NCI-H510A (cell line): Measurements from ENCODE around the gene SEMA4D.
A peak's percentile ranks its signal among the peaks of the same experiment; 100 is the strongest.

Experiments used
- DNase-seq: peaks from one replicate; lab custom pipeline; 2025; lab: John Stamatoyannopoulos, UW

Gene SEMA4D

DNA sequence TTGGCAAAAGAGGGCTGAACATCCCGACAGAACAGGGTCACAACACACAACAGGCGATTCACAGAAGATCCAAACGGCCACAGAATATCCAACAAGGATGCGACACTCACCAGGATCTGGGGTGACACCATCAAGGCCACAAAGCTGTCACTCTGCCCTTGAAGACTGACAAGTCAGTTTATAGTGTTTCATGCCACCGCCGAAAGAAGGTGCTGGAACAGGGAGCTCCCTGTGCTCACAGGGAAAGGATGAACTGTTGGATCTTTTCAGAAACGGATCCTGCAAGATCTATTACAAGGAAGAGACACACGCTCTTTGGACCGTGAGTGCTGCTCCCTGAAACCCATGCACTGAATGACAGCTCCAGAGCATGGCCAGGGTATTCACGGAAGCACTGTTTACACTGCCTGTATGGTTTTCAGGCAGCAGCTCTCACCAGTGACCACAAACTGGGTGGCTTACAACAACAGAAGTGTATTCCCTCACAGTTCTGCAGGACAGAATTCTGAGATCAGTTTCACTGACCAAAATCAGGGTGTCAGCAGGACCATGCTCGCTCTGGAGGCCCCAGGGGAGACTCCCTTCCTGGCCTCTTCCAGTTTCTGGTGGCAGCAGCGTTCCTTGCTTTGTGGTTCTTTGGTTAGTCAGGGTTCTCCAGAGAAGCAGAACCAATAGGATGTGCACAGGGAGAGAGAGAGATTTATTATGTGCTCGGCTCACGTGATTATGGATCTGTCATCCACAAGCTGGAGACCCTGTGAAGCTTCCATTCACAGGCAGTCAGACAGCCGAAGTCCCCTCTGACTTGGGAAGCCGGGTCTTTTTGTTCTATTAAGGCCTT lies 52.8 kb downstream of the SEMA4D start:
- no peak for DNase-seq

DNA sequence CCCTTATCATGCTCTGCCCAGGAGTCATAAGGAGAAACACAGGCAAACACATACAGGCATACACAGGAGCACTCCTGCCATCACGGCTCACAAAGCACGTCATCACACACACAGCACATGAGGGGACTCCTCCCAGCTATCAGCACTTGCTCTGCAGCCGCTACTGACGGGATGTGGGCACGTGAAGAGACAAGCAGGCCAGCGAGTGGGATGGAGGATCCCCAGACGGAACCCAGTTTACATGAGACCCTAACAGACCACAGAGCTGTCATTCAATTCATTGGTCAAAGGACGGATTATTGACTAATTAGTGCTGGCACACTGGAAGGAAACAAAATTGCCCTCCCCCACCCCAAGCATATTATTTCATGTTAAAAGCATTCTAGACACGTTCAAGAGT lies 53.6 kb downstream of the SEMA4D start:
- no peak for DNase-seq

DNA sequence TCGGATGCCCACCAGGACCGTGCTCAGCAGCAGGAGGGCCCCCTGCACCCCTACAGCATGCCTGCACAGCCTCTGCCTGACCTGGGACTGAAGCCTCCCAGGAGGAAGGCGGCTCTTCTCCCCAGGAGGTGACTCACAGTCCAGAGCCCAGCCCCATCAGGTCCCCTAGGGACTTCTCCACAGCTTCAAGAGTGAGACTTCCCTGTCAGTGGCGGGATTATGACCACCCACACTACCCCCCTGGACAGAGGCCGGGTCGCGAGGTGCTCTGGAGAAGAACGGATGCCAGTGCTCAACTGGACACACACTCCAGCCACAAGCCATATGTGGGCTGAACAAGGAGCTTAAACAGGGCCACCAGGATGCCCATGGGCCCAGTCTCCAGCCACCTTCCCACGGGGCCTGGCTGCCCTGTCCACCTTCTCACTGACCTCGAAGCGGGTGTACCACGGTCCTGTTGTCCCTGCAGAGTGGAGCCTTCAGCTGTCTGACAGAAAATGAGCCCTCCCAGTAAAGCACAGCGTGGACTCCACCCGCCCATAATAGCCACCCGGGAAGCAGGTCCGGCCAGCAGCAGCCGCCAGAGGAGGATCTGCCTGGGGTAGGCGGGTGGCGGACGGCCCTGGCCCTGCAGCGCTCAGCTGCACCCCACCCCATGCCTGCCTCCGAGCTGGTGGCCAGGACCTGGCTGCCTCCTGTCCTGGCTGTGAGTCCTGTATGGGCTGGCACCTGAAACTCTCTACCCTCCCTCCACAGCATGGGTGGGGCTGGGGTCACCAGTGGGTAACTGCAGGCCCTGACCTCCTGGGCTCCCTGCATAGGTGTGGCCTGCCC lies 54.7 kb downstream of the SEMA4D start:
- DNase-seq: no peak

DNA sequence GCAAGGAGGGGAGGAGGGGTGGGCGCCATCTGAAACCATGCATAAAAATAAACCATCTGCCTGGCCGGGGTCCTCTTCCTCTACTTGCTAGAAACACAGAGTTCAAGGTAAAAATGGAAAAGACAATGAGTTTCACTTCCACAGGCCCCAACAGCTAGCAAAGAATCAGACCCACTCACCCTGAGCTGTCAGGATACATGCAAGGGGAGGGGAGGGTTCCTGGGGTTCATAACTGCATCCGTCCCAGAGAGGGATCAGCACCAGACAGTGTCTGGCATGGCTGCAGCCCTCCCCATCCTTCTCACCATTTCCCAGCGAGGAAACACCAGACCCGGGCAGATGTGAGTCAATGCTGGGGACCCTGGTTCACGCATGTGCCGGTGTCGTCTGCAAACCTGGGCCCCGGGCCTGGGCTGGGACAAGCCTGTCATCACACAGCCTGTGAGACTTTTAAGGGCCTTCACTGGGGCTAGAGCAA lies 55.4 kb downstream of the SEMA4D start:
- DNase-seq: no peak

DNA sequence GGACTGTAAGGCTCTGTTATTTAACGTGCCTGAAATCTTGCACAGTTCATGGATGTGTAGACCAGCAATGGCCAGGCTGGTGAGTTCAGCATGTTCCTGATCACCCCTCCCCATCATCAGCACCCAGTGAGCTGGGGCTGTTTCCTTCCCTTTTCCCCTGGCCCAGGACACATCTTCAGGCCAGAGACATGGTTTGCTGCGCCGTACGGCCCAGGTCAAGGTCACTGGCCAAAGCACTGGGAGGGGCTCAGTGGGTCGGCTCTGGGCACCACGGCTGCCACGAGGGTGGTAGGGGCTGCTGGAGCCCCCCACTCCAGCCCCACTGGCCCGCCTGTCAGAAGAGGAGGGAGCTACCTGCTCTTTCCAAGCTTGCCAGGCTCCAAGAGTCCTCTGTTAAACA lies 55.9 kb downstream of the SEMA4D start:
- no peak for DNase-seq

DNA sequence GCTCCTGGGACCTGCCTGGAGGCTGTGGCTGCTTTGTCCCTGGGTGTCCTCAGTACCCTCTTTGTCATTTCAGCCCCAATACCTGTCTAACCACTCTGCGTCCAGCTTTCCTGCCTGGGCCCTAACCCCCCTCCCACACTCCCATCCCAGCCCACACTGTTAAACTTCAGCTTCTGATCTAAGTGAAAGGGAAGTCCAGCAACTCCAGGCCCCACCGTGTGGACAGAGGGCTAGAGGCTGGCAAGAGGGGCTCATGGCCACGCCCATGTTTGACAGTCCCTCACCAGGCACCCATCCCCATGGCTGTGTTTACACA lies 56.3 kb downstream of the SEMA4D start:
- DNase-seq: no peak

DNA sequence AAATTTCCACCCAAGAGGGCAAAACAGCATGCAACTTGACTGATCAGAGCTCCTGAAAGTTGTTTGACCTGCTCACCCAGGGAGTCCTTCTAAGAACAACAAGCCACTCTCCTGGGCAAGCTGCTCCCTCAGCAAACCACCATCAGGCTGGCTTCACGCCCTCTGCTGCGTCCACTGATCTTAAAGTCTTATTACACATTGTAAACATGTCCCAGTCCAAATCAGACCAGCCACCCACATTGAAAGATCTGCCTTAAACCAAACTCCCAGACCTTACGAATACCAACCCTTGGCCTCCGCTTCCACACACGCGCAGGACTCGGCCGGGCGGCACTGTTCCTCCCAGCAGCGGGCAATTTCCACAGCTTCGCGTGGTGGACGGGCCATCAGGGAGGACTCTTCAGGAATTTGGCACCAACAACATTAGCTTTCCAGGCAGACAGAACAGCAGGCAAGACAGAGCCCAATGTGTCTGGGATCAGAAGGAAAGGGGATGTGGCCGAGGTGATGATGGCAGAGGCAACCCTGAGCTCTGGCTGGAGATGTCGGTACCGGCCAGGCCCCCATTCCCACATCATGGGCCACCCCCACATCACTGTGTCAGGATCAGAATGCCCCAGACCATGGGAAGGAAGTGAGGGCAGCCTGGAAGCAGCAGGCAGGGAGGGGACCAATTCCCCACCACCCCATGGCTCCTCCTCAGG lies 56.8 kb downstream of the SEMA4D start:
- DNase-seq: no peak

DNA sequence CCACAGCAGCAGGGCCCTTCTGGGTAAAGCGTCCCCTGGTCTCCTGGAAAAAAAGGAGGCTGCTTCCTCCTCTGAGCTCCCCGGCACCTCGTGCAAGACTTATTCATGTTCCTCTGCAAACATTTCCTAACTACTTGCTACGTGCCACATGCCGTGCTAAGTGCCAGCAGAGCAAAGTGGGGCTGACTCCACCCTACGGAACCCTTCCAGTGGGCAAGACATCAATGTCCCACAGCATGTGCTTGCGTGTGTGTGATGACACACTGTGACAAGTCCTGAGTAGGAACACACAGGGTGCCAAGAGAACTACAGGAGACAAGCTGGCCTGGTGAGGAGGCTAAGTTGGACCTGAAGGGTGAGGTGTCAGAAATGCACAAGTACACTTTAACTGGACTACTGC lies 57.4 kb downstream of the SEMA4D start:
- no peak for DNase-seq

DNA sequence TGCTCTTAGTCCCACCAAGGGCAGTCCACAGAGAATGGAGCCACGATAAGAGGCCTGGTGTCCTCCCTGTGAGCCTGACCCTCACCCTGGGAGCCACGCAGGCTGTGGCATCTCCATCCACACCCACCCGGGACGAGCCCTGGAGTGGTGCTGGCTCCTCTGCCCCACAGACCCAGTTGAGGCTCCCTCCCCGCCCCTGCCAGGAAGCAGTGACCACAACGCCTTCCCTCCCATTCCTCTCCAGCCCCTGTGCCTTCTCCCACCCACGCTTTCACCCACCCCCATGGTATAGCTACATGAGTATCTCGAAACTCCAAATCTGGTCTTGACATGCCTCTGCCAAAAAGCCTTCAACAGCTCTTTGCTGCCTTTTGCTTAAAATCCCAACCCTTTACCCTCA lies 57.9 kb downstream of the SEMA4D start:
- DNase-seq: no peak

DNA sequence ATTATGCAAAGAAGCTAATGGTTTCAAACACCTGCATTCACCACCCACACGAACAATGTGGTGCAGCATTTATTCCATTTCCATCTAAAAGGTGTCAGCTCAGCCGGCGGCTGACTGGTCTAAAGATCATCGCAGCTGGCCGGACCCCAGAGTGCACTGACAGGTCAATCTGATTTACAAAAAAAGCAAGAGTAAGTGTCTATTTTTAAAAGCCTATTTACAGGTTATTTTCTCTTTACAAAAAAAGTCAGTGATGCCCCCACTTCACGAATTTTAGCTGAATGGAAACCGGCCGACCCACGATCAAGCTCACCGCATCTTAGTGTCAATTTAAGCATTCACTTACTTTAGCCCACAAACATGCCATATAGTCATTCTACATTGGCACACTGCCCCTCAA lies 58.3 kb downstream of the SEMA4D start:
- no peak for DNase-seq

DNA sequence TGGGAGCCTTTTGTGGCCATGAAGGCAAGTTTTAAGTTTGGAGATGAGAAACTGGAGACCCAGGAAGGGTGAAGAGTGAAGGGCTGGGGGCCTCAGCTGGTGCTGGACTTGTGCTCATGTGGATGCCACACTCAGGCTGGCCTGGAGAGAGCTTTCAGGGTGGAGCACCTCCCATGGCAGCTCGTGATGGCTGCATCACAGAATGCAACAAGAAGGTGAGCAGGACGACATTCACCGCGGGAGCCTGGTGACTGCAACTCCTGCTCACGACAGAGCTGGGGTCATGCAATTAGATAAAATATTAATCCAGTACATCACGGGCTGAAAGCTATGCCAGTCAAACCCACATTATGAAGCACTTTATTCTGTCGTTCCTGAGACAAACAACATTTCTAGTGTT lies 59.7 kb downstream of the SEMA4D start:
- DNase-seq: no peak

DNA sequence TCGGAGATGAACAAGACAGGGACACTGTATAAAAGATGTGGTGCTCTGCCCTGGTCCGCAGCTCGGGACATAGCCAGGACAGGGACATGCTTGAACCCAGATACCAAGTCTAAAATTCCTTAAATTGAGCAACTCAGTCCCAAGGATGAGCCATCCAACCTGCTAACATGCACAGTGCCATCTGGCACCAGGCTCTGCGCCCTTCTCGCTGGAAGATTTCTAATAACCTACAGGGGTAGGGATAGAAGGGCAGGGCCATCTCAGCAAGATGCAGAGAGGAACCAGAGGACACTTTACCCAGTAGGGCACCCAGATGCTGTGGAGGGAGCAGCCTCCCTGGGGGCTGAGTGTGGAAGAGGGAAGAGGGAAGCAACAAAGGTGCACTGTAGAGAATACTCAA lies 60.1 kb downstream of the SEMA4D start:
- no peak for DNase-seq

DNA sequence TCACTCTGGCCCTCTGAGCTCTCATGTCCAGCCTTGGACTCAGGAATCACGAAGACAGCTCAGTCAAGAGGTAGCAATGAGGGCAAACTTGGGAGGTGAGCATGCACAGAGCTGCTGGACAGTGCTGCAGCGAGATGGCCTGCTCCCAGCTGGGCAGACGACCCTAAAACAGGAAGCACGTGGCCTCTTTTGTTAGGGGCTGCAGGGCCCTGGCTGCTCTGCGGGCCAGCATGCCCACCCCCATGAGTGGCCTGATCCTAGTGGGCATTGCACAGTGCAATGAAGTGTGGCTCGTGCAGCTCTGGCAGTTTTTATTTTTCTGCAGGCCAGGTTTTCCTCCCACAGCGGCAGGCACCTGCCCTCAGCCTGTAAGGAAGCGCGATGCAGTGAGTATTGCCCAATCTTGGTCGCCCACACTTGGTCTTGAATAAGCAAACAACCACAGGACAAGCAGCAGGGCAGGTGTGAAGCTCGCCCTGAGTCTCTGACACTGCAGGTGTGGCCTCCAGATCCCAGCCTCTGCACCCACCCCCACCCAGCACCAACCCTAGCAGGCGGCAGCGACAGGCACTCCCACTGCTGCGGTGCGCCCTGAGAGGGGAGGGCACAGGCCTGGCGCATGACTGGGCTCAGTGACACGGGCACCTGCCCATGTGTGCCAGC lies 60.8 kb downstream of the SEMA4D start:
- DNase-seq: peak; percentile 97

DNA sequence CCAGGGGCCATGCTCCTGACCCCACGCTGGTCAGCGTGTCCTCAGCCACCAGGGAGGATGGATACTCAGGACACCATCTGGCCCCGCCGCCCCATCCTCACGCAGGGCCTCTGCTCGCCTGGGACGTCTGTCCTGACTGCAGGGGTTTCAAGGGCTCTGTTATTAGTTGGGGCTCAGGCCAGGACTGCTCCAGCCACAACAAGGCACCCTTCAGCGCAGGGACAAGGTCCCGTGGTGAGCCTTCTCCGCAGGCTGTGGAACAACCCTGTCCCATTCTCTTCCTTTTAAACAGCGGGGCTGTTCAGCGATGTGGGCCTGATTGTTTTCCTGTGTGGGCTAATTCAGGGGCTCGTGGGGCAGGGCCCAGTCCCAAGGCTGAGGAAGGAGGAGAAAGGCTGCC lies 61.6 kb downstream of the SEMA4D start:
- no peak for DNase-seq

DNA sequence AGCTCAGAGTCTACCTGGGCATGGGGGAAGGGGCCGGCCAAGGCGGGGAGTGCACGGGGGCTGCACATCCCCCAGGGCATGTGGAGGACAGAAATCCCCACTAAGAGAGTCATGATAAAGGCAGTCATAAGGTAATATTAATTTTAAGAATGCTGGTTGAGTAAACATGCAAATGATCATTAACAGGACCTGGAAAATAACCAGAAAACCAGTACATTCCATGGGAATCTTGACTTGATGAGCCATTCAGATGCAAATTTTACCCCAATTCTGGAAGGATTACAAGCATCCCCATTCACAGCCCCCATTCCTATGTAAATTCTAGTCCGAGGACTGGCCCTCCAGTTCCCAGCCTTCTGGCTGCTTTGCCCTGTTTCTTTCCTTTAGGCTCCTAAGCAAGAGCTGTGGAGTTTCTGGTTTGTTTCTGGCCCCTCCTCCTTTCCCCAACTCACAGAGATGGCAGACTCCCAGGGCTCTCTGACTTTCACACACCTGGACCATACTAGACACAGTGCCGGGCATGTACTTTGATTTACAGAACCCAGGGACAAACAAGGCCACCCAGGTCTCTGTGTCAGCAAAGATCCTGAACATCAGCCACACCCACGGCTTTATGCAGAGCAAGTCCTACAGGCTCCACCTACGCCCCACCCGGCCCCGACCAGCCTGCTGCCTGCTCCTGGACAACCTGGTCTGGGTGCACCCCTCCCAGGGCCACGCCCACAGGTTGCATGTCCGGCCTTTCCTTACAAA lies 62.7 kb downstream of the SEMA4D start:
- DNase-seq: peak; percentile 92

DNA sequence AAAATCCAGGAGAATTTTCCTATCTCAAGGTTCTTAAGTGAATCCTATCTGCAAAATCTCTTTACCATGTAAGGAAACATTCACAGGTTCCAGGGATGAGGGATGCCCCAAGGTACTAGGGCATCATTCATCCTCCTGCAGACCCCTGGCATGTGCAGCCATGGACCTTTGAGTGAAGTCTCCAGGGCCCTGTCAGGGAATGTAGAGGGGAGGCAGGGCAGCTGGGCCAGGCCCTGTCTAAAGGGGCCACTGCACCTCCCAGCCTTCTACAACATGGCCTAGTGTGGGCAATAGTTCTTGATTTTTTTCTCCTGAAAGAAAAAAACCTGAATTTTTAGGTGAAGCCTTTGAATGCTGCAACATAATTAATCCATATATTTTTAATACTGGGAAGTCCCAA lies 63.3 kb downstream of the SEMA4D start:
- DNase-seq: no peak

DNA sequence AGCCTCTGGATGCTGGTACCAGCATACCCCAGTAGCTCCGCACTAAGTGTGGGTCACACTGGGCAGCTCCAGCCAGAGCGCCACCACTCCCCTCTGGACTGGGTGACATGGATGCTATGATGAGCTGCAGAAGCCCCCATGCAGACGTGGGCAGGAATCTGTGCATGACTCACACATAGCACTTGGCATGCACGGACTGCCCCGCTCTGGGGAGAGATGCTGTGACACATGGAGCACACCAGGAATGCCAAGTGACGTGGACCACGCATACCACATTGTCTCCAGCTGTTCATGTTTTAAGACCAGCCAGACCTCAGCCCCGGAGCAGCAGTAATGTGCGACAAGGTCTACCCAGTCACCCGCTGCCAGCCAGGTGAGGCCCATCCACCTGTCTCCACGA lies 64.1 kb downstream of the SEMA4D start:
- no peak for DNase-seq

DNA sequence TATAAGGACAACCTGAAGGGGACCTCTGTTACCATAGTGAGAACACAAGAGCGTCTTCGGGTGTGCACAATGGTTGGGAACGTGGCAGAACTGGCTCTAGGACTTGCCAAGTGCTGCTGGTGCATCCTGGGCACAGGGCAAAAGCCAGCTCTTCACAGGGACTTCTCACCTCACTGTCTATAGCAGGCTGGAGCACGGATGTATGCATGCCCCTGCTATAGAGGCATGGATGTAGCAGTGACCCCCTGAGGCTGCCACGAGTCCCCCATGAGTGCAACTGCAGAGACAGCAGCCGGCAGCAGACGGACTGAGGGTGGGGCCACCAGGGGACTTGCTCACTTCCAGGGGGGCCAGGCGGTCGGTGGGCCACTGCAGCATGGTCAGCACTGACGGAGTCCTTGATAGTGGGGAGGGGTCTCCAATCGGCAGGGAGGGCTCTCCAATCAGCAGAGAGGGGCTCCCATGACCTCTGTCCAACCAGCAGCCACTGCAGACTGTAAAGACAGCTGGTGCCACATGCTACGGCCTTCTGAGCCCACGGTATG lies 64.9 kb downstream of the SEMA4D start:
- DNase-seq: no peak

DNA sequence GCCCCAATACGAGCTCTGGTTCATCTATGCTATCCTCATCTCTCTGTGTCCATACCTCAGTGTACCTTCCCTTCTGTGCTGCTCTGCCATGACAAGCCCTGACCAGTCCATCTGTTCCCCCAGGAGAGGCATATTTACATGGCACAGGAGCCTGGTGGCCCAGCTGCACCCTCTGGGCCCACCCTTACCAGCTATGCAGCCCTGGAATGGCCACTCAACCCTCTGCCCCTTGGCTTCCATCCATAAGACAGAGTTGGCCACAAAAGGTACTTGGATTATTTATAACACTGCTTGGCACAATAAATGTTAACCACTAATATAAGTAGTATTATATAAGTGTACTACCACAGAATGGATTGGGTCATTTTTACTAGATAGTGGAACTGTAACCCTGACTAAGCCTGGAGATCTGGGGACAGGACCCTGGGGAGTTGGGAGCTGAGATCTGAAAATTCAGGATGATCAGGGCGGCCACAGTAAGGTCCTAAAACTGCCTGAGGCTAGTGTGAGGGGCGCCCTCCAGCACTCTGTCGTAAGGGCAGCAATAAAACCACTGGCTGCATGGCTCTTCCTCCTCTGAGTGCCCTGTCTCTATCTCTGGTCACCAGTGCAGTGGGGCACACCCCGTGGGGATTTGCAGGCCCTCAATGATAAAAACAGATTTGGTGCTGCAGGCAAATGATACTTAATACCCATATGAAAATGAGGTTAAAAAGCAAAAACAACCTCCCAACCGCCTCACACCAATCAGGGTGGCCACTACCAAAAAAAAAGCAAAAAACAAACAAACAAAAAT lies 65.8 kb downstream of the SEMA4D start:
- no peak for DNase-seq

DNA sequence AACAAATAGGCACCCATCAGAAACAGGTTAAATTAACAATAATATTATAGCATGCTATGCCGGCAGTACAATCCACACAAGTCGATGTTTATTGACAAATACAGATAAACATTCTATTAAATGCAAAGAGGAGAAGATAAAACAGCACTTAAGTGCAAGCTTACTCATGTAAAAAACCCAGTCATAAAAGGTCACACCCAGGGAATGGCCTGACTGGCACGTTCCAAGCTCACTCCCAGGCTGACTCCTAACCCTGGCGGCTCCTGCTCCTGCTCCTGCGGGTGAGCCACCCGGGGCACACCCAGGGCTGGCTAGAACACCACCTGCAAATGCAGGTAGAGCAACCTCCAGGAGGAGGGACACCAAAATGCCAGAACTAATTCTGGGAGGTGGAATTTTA lies 66.9 kb downstream of the SEMA4D start:
- no peak for DNase-seq
